IPS-20b (cell line): ENCODE data around the gene C1QTNF1.

ENCODE experiments used
- H3K27ac ChIP-seq: one replicate; pipeline ENCODE4 v1.5.1; 2013; ENCODE audit warnings: low read length
- H3K27me3 ChIP-seq: 2 replicates; pipeline ENCODE4 v1.6.1; 2013; ENCODE audit warnings: mild to moderate bottlenecking, low read length, inconsistent platforms; ENCODE audit not compliant: insufficient read depth
- H3K36me3 ChIP-seq: 2 replicates; pipeline ENCODE4 v1.6.1; 2013; ENCODE audit warnings: low read depth, mild to moderate bottlenecking, inconsistent platforms, low read length, moderate library complexity; ENCODE audit not compliant: insufficient read depth
- H3K4me1 ChIP-seq: 2 replicates; pipeline ENCODE4 v1.6.1; 2013; ENCODE audit warnings: mild to moderate bottlenecking, control low read depth, inconsistent platforms, low read length, moderate library complexity; ENCODE audit not compliant: insufficient read depth
- H3K4me3 ChIP-seq: 2 replicates; pipeline ENCODE4 v1.5.1; 2013; ENCODE audit warnings: mild to moderate bottlenecking, low read length, inconsistent platforms
- H3K9ac ChIP-seq: 2 replicates; pipeline ENCODE4 v1.6.1; 2013; ENCODE audit warnings: low read depth, mild to moderate bottlenecking, inconsistent platforms, low read length, moderate library complexity
- H3K9me3 ChIP-seq: 2 replicates; pipeline ENCODE4 v1.6.1; 2013; ENCODE audit warnings: mild to moderate bottlenecking, low read depth, low read length, inconsistent platforms; ENCODE audit not compliant: insufficient read depth

The C1QTNF1 gene

DNA sequence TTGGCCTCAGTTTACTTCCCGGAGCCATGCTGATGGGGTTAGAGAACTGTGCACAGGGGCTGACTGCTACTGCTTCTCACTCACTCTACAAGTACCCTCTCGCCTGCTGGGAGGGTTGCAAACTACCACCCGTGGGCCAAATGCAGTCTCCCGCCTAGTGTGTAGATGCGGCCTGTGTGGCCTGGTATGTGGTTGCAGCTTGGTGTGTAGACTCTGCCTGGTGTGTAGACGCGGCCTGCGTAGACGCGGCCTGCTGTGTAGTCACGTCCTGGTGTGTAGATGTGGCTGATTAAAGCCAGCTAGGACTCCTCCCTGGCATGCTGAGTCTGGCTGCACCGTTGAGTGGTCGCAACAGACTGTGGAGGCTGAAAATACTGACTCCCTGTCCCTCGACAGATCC, 21.7 kb upstream of the C1QTNF1 start:
- Histone ChIP-seq H3K27me3 (peaks cover 63% of the 10 kb centered on the region), H3K4me3 (no peak overlapping the region), H3K36me3 (no peaks in the 10 kb centered on the region), H3K9me3 (no peaks in the 10 kb centered on the region), H3K9ac (no peak overlapping the region), H3K4me1 (no peaks in the 10 kb centered on the region), H3K27ac (no peak overlapping the region)

GRCh38 chr17:79002796-79003593, 21.0 kb upstream of the C1QTNF1 start:
- H3K4me1 ChIP-seq = no peaks in the 10 kb centered on the region
- no peak overlapping the region for H3K9ac ChIP-seq
- H3K9me3 ChIP-seq = no peaks in the 10 kb centered on the region
- H3K4me3 ChIP-seq = no peak overlapping the region
- H3K36me3 ChIP-seq = no peaks in the 10 kb centered on the region
- peaks cover 70% of the 10 kb centered on the region for H3K27me3 ChIP-seq
- H3K27ac ChIP-seq = no peak overlapping the region

DNA sequence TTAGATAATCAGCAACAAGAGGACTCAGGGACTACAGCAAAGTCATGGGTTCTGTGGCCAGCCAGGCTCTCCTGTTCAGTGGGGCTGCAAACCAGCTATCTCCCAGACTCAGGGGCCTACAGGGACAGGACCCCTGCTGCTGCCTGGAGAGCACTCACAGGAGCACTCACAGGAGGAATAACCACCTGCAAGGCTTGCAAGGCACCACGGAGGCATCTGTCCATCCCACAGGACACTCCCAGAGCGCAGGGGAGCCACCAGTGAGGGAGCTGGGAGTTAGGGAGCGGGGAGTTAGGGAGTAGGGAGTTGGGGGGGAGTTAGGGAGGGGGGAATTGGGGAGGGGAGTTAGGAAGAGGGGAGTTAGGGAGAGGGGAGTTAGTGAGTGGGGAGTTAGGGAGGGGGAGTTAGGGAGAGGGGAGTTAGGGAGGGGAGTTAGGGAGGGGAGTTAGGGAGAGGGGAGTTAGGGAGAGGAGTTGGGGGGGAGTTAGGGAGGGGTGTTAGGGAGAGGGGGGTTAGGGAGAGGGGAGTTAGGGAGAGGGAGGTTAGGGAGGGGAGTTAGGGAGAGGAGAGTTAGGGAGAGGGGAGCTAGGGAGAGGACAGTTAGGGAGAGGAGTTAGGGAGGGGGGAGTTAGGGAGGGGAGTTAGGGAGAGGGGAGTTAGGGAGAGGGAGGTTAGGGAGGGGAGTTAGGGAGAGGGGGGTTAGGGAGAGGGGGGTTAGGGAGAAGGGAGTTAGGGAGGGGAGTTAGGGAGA, 20.1 kb upstream of the C1QTNF1 start:
- no peak overlapping the region for H3K4me3 ChIP-seq

DNA sequence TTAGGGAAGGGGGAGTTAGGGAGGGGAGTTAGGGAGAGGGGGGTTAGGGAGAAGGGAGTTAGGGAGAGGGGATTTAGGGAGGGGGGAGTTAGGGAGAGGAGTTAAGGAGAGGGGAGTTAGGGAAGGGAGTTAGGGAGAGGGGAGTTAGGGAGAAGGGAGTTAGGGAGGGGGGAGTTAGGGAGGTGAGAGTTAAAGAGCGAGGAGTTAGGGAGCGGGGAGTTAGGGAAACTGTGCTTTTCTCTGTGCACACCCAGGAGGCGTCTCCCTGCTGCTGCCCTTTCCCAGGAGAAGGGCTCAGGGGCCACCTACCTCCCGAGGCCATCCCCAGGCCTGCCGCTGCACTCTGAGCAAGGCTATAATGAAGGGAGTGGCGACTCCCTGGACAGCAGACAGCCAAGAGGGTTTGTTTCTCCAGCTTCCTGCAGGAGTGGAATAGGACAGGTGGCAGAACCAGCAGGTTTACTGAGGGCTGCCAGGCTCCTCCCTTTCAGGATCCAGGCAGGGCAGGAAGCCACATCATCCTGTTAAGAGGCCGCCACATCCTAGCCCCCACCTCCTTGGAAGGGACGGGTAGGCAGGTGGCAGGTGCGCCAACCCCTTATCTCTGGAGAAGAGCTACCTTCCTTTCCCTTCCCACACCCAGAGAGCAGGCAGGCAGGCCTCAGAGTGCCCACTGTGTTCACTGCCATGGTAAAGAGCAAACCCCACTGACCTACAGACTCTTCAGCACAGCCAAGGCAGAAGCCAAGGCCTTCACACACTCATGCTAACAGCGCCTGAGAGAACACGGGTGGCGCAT, 18.7 kb upstream of the C1QTNF1 start:
- no peak overlapping the region for H3K27ac ChIP-seq
- H3K36me3 ChIP-seq = no peaks in the 10 kb centered on the region
- no peak overlapping the region for H3K9ac ChIP-seq
- no peak overlapping the region for H3K4me3 ChIP-seq
- H3K4me1 ChIP-seq = peaks cover 4% of the 10 kb centered on the region
- H3K27me3 ChIP-seq = peaks cover 78% of the 10 kb centered on the region
- no peaks in the 10 kb centered on the region for H3K9me3 ChIP-seq

More for the DNA sequence above, 20.1 kb upstream of the C1QTNF1 start:
- Histone ChIP-seq H3K27ac (no peak overlapping the region), H3K36me3 (no peaks in the 10 kb centered on the region), H3K4me1 (peaks cover 4% of the 10 kb centered on the region; the same call in 1 of the 2 replicates), H3K9ac (no peak overlapping the region), H3K9me3 (no peaks in the 10 kb centered on the region), H3K27me3 (peaks cover 78% of the 10 kb centered on the region)

- H3K9ac ChIP-seq = no peak overlapping the region
- H3K27ac ChIP-seq = no peak overlapping the region
- no peaks in the 10 kb centered on the region for H3K36me3 ChIP-seq
- peaks cover 70% of the 10 kb centered on the region for H3K27me3 ChIP-seq
- no peak overlapping the region for H3K4me3 ChIP-seq
- no peaks in the 10 kb centered on the region for H3K9me3 ChIP-seq
- peaks cover 4% of the 10 kb centered on the region for H3K4me1 ChIP-seq
These were observed 17.9 kb upstream of the C1QTNF1 start for GRCh38 chr17:79006046-79006445.

GRCh38 chr17:79006794-79007503, 17.0 kb upstream of the C1QTNF1 start:
- H3K4me3 ChIP-seq = no peak overlapping the region
- peaks cover 61% of the 10 kb centered on the region for H3K27me3 ChIP-seq
- no peak overlapping the region for H3K27ac ChIP-seq

DNA sequence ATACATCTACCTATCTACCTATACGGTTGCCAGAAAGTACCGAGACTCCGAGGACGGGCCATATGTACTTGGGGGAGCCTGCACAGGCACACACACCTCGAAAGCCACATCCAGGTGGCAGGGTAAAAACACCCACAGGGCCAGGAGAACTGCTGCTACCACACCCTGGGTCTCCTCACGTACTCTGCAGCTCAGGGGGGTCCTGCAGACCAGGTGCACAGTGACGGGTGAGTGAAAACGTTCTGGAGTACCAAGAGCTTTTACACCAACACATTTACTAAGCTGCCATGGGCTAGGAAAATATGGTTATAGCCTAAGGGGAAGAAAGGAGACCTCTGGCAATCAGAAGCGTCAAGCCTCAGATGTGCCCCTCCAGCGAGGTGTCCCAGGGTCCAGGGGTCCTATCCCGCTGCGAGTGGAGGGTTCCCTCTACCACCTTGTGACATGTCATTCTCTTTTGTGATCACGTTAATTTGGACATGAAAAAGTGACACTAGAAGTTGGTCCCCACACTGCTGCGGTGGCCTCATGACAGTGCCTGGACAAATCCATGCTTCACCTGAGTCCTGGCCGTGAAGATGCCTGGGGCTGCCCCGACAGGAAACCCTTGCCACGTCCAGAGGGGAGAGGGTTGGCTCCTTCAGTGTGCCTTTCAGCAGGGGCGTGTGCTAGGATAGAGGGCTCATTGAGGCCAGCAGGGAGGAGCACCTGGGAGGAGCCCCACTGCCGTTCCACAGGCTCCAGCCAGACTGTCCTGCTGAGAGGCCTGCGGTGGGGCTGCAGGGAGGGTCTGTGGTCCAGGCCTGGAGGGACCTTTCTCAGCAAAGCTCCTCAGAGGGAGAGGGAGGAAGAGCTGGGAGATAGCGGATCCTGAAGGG, 16.2 kb upstream of the C1QTNF1 start:
- H3K4me3 ChIP-seq = no peak overlapping the region
- H3K27me3 ChIP-seq = peaks cover 54% of the 10 kb centered on the region
- H3K36me3 ChIP-seq = no peaks in the 10 kb centered on the region
- H3K4me1 ChIP-seq = peaks cover 4% of the 10 kb centered on the region
- no peak overlapping the region for H3K27ac ChIP-seq
- no peak overlapping the region for H3K9ac ChIP-seq
- H3K9me3 ChIP-seq = peaks cover 5% of the 10 kb centered on the region; the same call in 1 of the 2 replicates

More at GRCh38 chr17:79006794-79007503, 17.0 kb upstream of the C1QTNF1 start:
- Histone ChIP-seq H3K4me1 (peaks cover 4% of the 10 kb centered on the region), H3K9me3 (no peaks in the 10 kb centered on the region; the same call in 1 of the 2 replicates), H3K9ac (no peak overlapping the region), H3K36me3 (no peaks in the 10 kb centered on the region)

DNA sequence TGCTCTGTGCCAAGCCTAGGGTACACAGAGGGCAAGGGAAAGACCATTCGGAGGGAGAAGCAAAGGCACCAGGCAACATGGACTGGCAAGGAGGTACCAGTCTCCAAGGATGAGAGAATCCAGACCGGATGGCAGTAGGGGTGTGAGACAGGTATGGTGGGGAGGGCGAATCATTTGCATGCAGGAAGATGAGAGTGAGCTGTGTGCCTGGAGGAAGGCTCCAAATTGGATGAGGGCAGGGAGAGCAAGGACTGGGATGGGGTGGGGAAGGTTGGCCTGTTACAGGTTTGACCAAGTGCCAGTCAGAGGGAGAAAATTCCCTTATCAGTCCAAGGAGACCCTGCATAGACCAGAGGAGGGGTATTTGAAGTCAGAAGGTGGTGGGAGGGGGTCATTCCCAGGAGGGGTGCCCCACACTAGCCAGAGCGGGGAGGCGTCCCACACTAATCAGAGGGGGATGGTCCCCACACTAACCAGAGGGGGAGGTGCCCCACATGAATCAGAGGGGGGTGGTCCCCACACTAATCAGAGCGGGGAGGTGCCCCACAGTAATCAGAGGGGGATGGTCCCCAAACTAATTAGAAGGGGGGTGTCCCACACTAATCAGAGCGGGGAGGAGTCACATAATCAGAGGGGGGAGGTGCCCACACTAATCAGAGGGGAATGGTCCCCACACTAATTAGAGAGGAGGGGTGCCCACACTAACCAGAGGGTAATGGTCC, 15.1 kb upstream of the C1QTNF1 start:
- Histone ChIP-seq H3K4me3 (peak overlapping the region; percentile 92), H3K27ac (no peak overlapping the region), H3K9me3 (peaks cover 14% of the 10 kb centered on the region; the same call in 1 of the 2 replicates), H3K27me3 (peaks cover 43% of the 10 kb centered on the region), H3K9ac (peak overlapping the region; percentile 78; the same call in 1 of the 2 replicates), H3K4me1 (peaks cover 4% of the 10 kb centered on the region), H3K36me3 (no peaks in the 10 kb centered on the region)

GRCh38 chr17:79009397-79010303, 14.3 kb upstream of the C1QTNF1 start, which contains the start of gene CANT1:
Gene CANT1 (minus strand): TSS chr17:79009764. CDS start chr17:78997622, 12,142 bp downstream.
- peaks cover 22% of the 10 kb centered on the region; the same call in 1 of the 2 replicates for H3K9me3 ChIP-seq
- peaks cover 41% of the 10 kb centered on the region for H3K27me3 ChIP-seq
- H3K36me3 ChIP-seq = no peaks in the 10 kb centered on the region
- peaks cover 4% of the 10 kb centered on the region for H3K4me1 ChIP-seq
- peak within 1 kb of the TSS; percentile 92 for H3K4me3 ChIP-seq
- no peak within 1 kb of the TSS for H3K27ac ChIP-seq
- H3K9ac ChIP-seq = peak within 1 kb of the TSS; percentile 78; the same call in 1 of the 2 replicates
